Kidney epithelial cell (primary cell): ENCODE results near the gene NFATC2. TPM values are rescaled to one million over a fixed set of nuclear protein-coding genes. Genes with fewer than 3 reads are reported as not detected.

ENCODE experiments used
- DNase-seq: peaks from one replicate; pipeline ENCODE4 v3.0.0-alpha.2; 2010; ENCODE audit warnings: low read depth
- H3K27me3 ChIP-seq: 2 replicates; pipeline ENCODE4 v1.6.0; 2011; ENCODE audit warnings: low read length; ENCODE audit not compliant: control insufficient read depth, insufficient read depth
- H3K36me3 ChIP-seq: 2 replicates; pipeline ENCODE4 v1.5.1; 2011; ENCODE audit warnings: low read length; ENCODE audit not compliant: control insufficient read depth, insufficient read depth
- H3K4me3 ChIP-seq: 2 replicates; pipeline ENCODE4 v1.5.1; 2011; ENCODE audit warnings: low read depth, mild to moderate bottlenecking, control low read depth, low read length
- total RNA-seq: library from RNA; depleted of rRNA; stranded (reverse); fragments of >200 nt; gene quantifications from 2 replicates; pipeline ENCODE4 v1.2.3, GENCODE V29; 2015
- TF ChIP-seq, protein P1 (sequence below): IDR thresholded peaks from 2 replicates; pipeline ENCODE4 v1.5.1; 2011; ENCODE audit warnings: mild to moderate bottlenecking, moderate library complexity, low read length, control low read depth, inconsistent platforms; ENCODE audit not compliant: insufficient read depth, poor library complexity, severe bottlenecking

Gene NFATC2
- total RNA-seq, 1 donor from 2014 or later = 2.9 TPM

DNA sequence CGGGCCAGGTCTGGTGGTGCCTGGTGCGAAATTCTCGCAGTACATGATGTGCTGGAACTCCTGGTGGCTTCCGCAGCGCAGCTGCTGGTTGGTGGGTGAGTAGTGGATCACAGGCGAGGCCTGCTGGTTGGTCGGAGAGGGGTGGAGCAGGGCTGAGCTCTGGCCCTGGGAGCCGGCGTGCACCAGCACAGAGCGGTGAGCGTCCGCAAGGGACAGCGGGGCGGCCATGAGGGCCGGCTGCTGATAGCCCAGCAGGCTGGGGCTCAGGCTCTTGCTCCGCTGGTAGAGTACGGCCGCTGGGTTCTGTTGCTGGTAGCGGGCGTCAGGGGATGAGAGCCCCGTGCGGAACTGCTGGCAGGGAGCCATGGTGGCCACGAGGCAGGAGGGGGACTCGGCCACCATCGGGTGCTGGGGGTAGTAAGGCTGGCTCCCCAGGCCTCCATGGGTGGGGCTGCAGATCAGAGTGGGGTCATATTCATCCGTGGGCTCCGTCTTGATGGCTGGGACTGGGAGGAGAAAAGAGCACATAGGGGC is 110.2 kb downstream of the NFATC2 start:
- Histone ChIP-seq H3K4me3 (no peak overlapping the region), H3K36me3 (no peaks in the 10 kb centered on the region), H3K27me3 (peaks cover 2% of the 10 kb centered on the region)
- DNase-seq = no peak
- TF ChIP-seq, protein P1, sequence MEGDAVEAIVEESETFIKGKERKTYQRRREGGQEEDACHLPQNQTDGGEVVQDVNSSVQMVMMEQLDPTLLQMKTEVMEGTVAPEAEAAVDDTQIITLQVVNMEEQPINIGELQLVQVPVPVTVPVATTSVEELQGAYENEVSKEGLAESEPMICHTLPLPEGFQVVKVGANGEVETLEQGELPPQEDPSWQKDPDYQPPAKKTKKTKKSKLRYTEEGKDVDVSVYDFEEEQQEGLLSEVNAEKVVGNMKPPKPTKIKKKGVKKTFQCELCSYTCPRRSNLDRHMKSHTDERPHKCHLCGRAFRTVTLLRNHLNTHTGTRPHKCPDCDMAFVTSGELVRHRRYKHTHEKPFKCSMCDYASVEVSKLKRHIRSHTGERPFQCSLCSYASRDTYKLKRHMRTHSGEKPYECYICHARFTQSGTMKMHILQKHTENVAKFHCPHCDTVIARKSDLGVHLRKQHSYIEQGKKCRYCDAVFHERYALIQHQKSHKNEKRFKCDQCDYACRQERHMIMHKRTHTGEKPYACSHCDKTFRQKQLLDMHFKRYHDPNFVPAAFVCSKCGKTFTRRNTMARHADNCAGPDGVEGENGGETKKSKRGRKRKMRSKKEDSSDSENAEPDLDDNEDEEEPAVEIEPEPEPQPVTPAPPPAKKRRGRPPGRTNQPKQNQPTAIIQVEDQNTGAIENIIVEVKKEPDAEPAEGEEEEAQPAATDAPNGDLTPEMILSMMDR = no peak

DNA sequence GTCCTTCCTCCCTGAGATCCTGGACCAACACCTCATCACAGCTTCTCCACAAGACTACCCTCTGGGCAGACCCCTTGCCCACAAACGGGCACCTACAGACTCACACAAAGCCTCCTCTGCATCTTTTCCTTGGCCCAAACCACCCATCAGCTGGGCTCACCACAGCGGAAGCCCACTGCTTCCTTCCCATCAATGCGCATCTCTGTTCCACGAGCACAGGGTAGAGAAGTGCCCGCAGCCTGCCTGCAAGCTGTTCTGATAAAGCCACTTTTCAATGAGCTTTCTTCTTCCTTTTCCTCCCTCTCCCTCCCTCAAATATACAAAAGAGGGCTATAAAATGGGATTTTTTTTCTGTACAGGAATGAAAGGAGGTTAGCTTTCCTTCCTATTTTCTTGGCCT is 111.2 kb downstream of the NFATC2 start:
- Histone ChIP-seq H3K36me3 (no peaks in the 10 kb centered on the region), H3K27me3 (peaks cover 2% of the 10 kb centered on the region), H3K4me3 (no peak overlapping the region)
- DNase-seq = no peak
- TF ChIP-seq, protein P1 = no peak

DNA sequence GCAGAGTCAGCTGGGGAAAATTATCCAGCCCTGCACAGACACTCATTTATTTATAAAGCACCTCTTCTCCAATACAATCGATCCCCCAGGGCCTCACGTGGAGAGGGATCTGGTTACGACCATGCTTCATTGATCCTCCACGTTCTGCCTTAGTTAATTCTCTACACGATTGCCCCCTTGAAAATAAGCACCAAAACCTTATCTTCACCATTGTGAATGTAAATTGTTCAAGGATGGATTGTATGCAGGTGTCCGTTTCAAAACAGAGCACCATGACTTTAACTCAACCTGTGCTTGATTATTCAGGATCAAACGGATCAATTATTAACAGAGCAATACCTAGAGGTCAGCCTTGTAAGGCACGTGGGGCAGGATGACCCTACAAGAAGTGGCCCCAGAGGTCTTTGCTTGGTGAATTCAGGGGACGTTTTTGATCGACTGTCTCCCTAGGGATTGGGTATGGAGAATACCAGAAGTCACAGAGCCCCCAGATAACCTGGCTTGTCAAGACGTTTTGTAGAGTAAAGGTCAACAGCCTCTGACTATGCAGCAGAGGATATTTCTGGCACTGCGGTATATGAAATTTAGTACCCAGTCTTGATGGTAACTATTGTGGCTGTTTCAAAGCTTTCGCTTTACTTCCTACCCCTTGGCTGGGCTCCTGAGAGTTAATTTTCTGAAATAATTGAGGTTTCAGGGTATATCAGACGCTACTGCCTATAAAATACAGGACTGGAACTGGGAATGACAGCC is 112.1 kb downstream of the NFATC2 start:
- Histone ChIP-seq H3K4me3 (no peak overlapping the region), H3K27me3 (peaks cover 7% of the 10 kb centered on the region), H3K36me3 (no peaks in the 10 kb centered on the region)
- no peak for DNase-seq
- TF ChIP-seq, protein P1 = no peak

DNA sequence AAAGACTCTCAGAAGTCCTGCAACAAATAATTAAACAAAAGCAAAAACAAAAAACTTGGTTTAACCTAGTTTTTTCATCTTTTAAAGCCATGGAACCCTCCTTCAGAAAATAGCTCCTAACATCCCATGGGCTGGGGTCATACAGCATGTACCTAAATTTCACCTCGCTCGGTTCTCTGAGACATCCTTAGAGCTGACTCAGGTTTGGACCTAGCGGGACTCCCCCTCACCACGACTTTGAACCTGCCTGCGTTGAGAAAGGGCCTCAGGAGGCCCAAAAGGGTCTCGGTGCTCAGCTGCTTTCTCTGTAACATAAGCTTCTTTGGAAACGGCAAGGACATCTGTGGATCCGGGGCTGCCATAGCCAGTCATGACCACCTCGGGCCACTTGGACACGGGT is 112.8 kb downstream of the NFATC2 start:
- Histone ChIP-seq H3K36me3 (no peaks in the 10 kb centered on the region), H3K4me3 (no peak overlapping the region), H3K27me3 (peaks cover 7% of the 10 kb centered on the region)
- TF ChIP-seq, protein P1 = no peak
- DNase-seq = no peak

DNA sequence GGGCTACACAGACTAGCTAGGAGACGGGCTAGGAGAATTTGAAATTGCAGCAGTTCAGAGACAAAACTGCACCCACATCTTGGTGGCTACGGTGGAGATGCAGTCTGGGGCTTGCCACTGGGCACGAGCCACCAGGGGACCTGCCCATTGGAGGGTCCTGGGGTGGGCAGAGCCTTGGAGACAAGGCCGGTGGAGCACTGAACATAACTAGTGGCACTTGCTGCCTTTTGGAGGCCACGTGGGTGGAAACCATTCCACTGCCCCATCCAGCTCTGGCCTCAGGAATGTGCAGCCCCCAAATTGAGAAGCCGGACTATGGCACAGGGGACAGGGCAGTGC is 113.4 kb downstream of the NFATC2 start:
- H3K4me3 ChIP-seq = no peak overlapping the region
- no peaks in the 10 kb centered on the region for H3K36me3 ChIP-seq
- TF ChIP-seq, protein P1 = no peak
- DNase-seq = no peak
- peaks cover 7% of the 10 kb centered on the region for H3K27me3 ChIP-seq
